Sigmoid colon (tissue), 7 donors: ENCODE results near the gene TRAPPC5. TPM values are rescaled to one million over a fixed set of nuclear protein-coding genes. Genes with fewer than 3 reads are reported as not detected.

Experiments used
- DNase-seq: peaks from one replicate; pipeline ENCODE4 v3.0.0-alpha.2; 2019
- H3K27ac ChIP-seq, 4 donors: fragments of 200-600 bp; sonication (generic); one replicate each; pipeline ENCODE4 v1.5.1; 2016 to 2019; ENCODE audit warnings: mild to moderate bottlenecking in 1 of 4
- H3K27me3 ChIP-seq, 3 donors: fragments of 200-600 bp; sonication (generic); one replicate each; pipeline ENCODE4 v1.5.1; 2019; ENCODE audit warnings: mild to moderate bottlenecking in 1 of 3
- H3K36me3 ChIP-seq, 4 donors: fragments of 200-600 bp; sonication (generic); one replicate each; pipeline ENCODE4 v1.5.1; 2016 to 2019
- H3K4me1 ChIP-seq, 4 donors: fragments of 200-600 bp; sonication (generic); one replicate each; pipeline ENCODE4 v1.5.1; 2017 to 2019
- H3K4me3 ChIP-seq, 4 donors: fragments of 200-600 bp; sonication (generic); one replicate each; pipeline ENCODE4 v1.5.1; 2017 to 2019; ENCODE audit warnings: mild to moderate bottlenecking in 2 of 4, moderate library complexity in 1 of 4
- H3K9me3 ChIP-seq, 4 donors: fragments of 200-600 bp in 3 of 4; sonication (generic) in 3 of 4; one replicate each; pipeline versions ENCODE4 v1.5.1 to v1.6.1; 2013 to 2019
- CTCF ChIP-seq, 4 experiments: fragments of 450-650 bp in 3 of 4; fragments of 200-600 bp in 1 of 4; IDR thresholded peaks; one replicate each; pipeline ENCODE4 v1.5.1; 2016 to 2019; ENCODE audit warnings: antibody characterized with exemption in 4 of 4, mild to moderate bottlenecking in 3 of 4, moderate library complexity in 2 of 4
- EP300 ChIP-seq, 4 donors: sonication (generic); formaldehyde crosslinking; IDR thresholded peaks; one replicate each; pipeline ENCODE4 v1.6.1; 2017; ENCODE audit warnings: antibody characterized with exemption in 4 of 4
- POLR2A ChIP-seq, 2 donors: fragments of 450-650 bp; IDR thresholded peaks; one replicate each; pipeline ENCODE4 v1.6.1; 2016; ENCODE audit warnings: antibody characterized with exemption in 2 of 2, mild to moderate bottlenecking in 2 of 2, moderate library complexity in 2 of 2
- POLR2AphosphoS5 ChIP-seq, 4 donors: sonication (generic); formaldehyde crosslinking; IDR thresholded peaks; one replicate each; pipeline ENCODE4 v1.6.1; 2017; ENCODE audit warnings: antibody characterized with exemption in 4 of 4
- WGBS, 2 donors: extraction: QIAGEN DNeasy Blood & Tissue Kit; methylation state at CpG; one replicate each; pipeline ENCODE4 v1.1.7; 2013; 5-methylcytosine and 5-hydroxymethylcytosine counted together
- intact Hi-C: fragments of 100-400 bp; cut with DNase I; formaldehyde crosslinking; loops from one replicate; pipeline ENCODE4 v1.15.1; 2023
- polyA plus RNA-seq, 3 donors: library from polyadenylated mRNA; stranded (reverse); fragments of 200-250 nt; gene quantifications; one replicate each; pipeline ENCODE4 v1.2.3, GENCODE V29; 2013
- total RNA-seq, 4 donors: library from RNA; depleted of rRNA; stranded (reverse); fragments of >200 nt; gene quantifications; one replicate each; pipeline ENCODE4 v1.1.0, GENCODE V29; 2016
- donor health status: healthy with polysubstance abuse.
- donor health status: Bipolar disorder and iron deficiency.
- donor health status: healthy.

Gene TRAPPC5
- total and polyA plus RNA-seq, 7 donors: 32.8 to 89.6 (median 55.3) TPM

DNA sequence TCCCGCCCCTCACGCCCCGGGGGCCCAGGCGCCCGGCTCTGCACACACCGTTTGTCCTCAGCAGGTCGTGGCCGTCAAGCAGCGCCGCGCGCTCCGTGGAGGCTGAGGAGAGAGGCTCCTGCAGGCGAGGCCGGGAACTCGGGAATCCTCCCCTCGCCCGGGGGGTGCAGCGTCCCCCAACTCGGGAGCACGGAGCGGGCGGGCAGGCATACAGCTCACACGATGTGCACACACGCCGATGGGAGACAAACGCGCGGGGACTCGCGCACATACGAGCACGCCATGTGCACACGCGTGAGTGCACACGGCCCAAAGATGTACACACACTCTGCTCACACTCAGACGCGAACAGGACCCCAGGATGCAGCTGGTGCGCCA lies 50.6 kb downstream of the TRAPPC5 start:
- peaks cover 11 to 56% (median 41%) of the 10 kb centered on the region in 3 donors for H3K27me3 ChIP-seq
- H3K4me1 ChIP-seq: peaks cover 0 to 5% (median 2%) of the 10 kb centered on the region in 4 donors
- H3K27ac ChIP-seq: no peak overlapping the region
- 63 to 75% methylated on average over 39 of the region's 39 CpGs for WGBS, 2 donors
- no peak for DNase-seq
- TF ChIP-seq POLR2AphosphoS5 (IDR thresholded peaks at IDR 0.05) (no peak), EP300 (IDR thresholded peaks at IDR 0.05) (no peak), CTCF (IDR thresholded peaks at IDR 0.05) (no peak), POLR2A (IDR thresholded peaks at IDR 0.05) (no peak)
- no peak overlapping the region for H3K4me3 ChIP-seq
- intact Hi-C loops: no loop called here
- no peaks in the 10 kb centered on the region for H3K36me3 ChIP-seq
- H3K9me3 ChIP-seq: no peaks in the 10 kb centered on the region

DNA sequence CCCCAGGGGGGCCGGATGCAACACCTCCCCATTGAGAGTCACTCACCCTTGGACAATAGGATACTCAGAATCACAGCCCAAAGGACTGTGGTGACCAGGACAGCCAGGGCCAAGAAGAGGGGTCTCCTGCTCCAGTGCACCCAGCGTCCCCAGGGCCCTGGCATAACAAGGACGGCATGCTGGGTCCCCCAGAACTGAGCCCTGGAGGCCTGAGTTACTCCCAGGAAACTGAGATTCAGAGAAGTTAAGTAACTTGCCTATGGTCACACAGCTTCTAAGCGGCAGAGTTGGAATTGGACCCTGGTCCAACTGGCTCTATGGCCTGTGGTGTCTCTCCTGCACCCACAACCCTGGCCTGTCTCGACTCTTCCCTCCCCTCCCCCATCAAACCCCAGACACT lies 51.0 kb downstream of the TRAPPC5 start:
- Histone ChIP-seq H3K36me3 (no peaks in the 10 kb centered on the region), H3K9me3 (no peaks in the 10 kb centered on the region), H3K27me3 (peaks cover 11 to 56% (median 41%) of the 10 kb centered on the region in 3 donors), H3K4me3 (no peak overlapping the region), H3K4me1 (peaks cover 0 to 5% (median 2%) of the 10 kb centered on the region in 4 donors), H3K27ac (no peak overlapping the region)
- DNase-seq: no peak
- 68 to 82% methylated on average over 5 of the region's 5 CpGs for WGBS, 2 donors
- intact Hi-C loops: no loop called here
- no peak for TF ChIP-seq CTCF (IDR thresholded peaks at IDR 0.05)
- no peak for TF ChIP-seq POLR2A (IDR thresholded peaks at IDR 0.05)
- no peak for TF ChIP-seq EP300 (IDR thresholded peaks at IDR 0.05)
- TF ChIP-seq POLR2AphosphoS5 (IDR thresholded peaks at IDR 0.05): no peak

DNA sequence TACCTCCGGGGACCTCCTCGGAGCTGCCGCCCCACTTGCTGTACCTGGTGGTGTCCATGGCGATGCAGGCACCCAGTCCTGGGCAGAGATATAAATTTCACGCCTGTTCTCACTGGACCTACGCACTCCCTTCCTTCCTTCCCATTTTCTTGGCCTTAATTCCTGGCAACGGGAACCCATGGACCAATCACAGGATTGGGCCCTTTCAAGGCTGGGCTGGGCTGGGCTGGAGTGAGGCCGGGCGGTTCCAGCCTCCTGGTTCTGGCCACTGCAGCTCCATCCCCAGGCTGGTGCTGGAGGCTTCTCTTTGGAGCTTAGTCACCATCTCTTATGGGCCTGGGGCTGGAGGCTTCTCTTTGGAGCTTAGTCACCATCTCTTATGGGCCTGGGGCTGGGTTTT lies 51.4 kb downstream of the TRAPPC5 start, which contains the start of gene CLEC4G:
TSS of gene CLEC4G (minus strand) at position 66 of the 400 bp plus-strand sequence. CDS start at position 58, 8 bp downstream.
- no peaks in the 10 kb centered on the region for H3K9me3 ChIP-seq
- H3K27ac ChIP-seq: no peak within 1 kb of the TSS
- peaks cover 0 to 5% (median 2%) of the 10 kb centered on the region in 4 donors for H3K4me1 ChIP-seq
- H3K36me3 ChIP-seq: no peaks in the 10 kb centered on the region
- WGBS, 2 donors: 52 to 63% methylated on average over 9 of the region's 9 CpGs
- TF ChIP-seq POLR2A (IDR thresholded peaks at IDR 0.05) (no peak), EP300 (IDR thresholded peaks at IDR 0.05) (no peak), POLR2AphosphoS5 (IDR thresholded peaks at IDR 0.05) (no peak), CTCF (IDR thresholded peaks at IDR 0.05) (no peak)
- no peak for DNase-seq
- peaks cover 11 to 56% (median 41%) of the 10 kb centered on the region in 3 donors for H3K27me3 ChIP-seq
- intact Hi-C loops: no loop called here
- no peak within 1 kb of the TSS for H3K4me3 ChIP-seq

DNA sequence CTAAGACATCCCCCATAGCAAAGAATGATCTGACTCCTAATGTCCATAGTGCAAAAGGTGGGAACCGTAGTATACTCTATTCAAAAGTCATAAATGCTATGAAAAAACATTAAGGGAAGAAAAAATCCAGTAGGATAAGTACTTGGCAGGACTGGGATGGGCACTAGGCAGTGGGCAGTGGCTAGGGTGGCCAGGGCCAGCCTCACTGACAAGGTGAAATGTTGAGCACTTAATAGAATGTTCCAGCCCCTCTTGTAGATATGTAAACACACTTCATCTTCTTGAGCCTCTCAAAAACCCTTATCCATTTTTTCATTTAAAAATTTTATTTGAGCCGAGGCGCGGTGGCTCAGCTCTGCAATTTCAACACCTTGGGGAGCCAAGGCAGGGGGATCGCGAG lies 52.7 kb downstream of the TRAPPC5 start:
- no peak overlapping the region for H3K4me3 ChIP-seq
- intact Hi-C loops: no loop called here
- H3K27ac ChIP-seq: no peak overlapping the region
- no peak for TF ChIP-seq CTCF (IDR thresholded peaks at IDR 0.05)
- no peak for TF ChIP-seq EP300 (IDR thresholded peaks at IDR 0.05)
- no peak for TF ChIP-seq POLR2A (IDR thresholded peaks at IDR 0.05)
- no peak for TF ChIP-seq POLR2AphosphoS5 (IDR thresholded peaks at IDR 0.05)
- DNase-seq: no peak
- no peaks in the 10 kb centered on the region for H3K9me3 ChIP-seq
- H3K27me3 ChIP-seq: peaks cover 11 to 45% (median 41%) of the 10 kb centered on the region in 3 donors
- WGBS, 2 donors: 67 to 83% methylated on average over 6 of the region's 6 CpGs
- no peaks in the 10 kb centered on the region for H3K36me3 ChIP-seq
- peaks cover 0 to 5% (median 2%) of the 10 kb centered on the region in 4 donors for H3K4me1 ChIP-seq
